HG02938 (cell line): Measurements from ENCODE around the gene ZMIZ1.
A peak's percentile ranks its signal among the peaks of the same experiment; 100 is the strongest.
"Not testable (repeated sequence)": the region's sequence is repeated elsewhere in the genome, so short reads cannot be mapped to it uniquely, and the experiment has no call there.

Experiments
- ATAC-seq: cut with Tn5 transposase; IDR thresholded peaks from one replicate; pipeline ENCODE4 v1.9.1; 2021; ENCODE audit warnings: mild to moderate bottlenecking, moderate library complexity; ENCODE audit not compliant: unreplicated experiment

Gene ZMIZ1

GRCh38 chr10:79275431-79275851 is 206.7 kb downstream of the ZMIZ1 start:
- ATAC-seq, result no peak

GRCh38 chr10:79277579-79278269 is 209.0 kb downstream of the ZMIZ1 start:
- ATAC-seq, result no peak

- ATAC-seq, result not testable (repeated sequence)
Observed at GRCh38 chr10:79279047-79279446, 210.3 kb downstream of the ZMIZ1 start.

- ATAC-seq, result no peak
Observed at GRCh38 chr10:79280956-79281355, 212.2 kb downstream of the ZMIZ1 start.

- no peak for ATAC-seq
Observed at GRCh38 chr10:79282388-79282787, 213.6 kb downstream of the ZMIZ1 start.

GRCh38 chr10:79283616-79284015 is 214.8 kb downstream of the ZMIZ1 start:
- ATAC-seq, result no peak

- ATAC-seq, result no peak
Observed at GRCh38 chr10:79284158-79284871, 215.5 kb downstream of the ZMIZ1 start.

- ATAC-seq, result peak; percentile 63
Observed at GRCh38 chr10:79285315-79286197, 216.8 kb downstream of the ZMIZ1 start.

GRCh38 chr10:79286318-79286951 is 217.7 kb downstream of the ZMIZ1 start:
- peak; percentile 84 for ATAC-seq

- ATAC-seq, result no peak
Observed at GRCh38 chr10:79287973-79288723, 219.4 kb downstream of the ZMIZ1 start.

GRCh38 chr10:79289801-79290200 is 221.0 kb downstream of the ZMIZ1 start:
- ATAC-seq, result no peak

GRCh38 chr10:79292026-79292766 is 223.4 kb downstream of the ZMIZ1 start:
- ATAC-seq, result no peak

GRCh38 chr10:79292891-79293746 is 224.4 kb downstream of the ZMIZ1 start:
- ATAC-seq, result no peak

GRCh38 chr10:79293841-79294581 is 225.2 kb downstream of the ZMIZ1 start:
- no peak for ATAC-seq

GRCh38 chr10:79295563-79295962 is 226.8 kb downstream of the ZMIZ1 start:
- no peak for ATAC-seq

- no peak for ATAC-seq
Observed at GRCh38 chr10:79296431-79296830, 227.7 kb downstream of the ZMIZ1 start.

- no peak for ATAC-seq
Observed at GRCh38 chr10:79298403-79299244, 229.9 kb downstream of the ZMIZ1 start.
